Anterior cingulate cortex (tissue), 58 donors: ENCODE data around the gene FAM20A.
"Not testable (repeated sequence)": the region's sequence is repeated elsewhere in the genome, so short reads cannot be mapped to it uniquely, and the experiment has no call there.

Experiments used
- DNase-seq, 58 donors: peaks; one replicate each; lab custom pipeline; 2025; lab: John Stamatoyannopoulos, UW

The FAM20A gene

GRCh38 chr17:68592682-68593641, 8.2 kb downstream of the FAM20A start:
- no peak for DNase-seq

GRCh38 chr17:68592009-68592408, 9.2 kb downstream of the FAM20A start:
- no peak for DNase-seq

- DNase-seq = peak in 1 of 58 donors; percentile 9
Measured at GRCh38 chr17:68591583-68591982, 9.6 kb downstream of the FAM20A start.

- no peak for DNase-seq
Measured at GRCh38 chr17:68589086-68589485, 12.1 kb downstream of the FAM20A start.

- DNase-seq = no peak
Measured at GRCh38 chr17:68588362-68588761, 12.8 kb downstream of the FAM20A start.

- DNase-seq = no peak
Measured at GRCh38 chr17:68587847-68588246, 13.3 kb downstream of the FAM20A start.

- no peak for DNase-seq
Measured at GRCh38 chr17:68587026-68587425, 14.1 kb downstream of the FAM20A start.

GRCh38 chr17:68585643-68586042, 15.5 kb downstream of the FAM20A start:
- DNase-seq = no peak

GRCh38 chr17:68584581-68585303, 16.4 kb downstream of the FAM20A start:
- no peak for DNase-seq

- DNase-seq = not testable (repeated sequence)
Measured at GRCh38 chr17:68582867-68583266, 18.3 kb downstream of the FAM20A start.

- no peak for DNase-seq
Measured at GRCh38 chr17:68581863-68582645, 19.1 kb downstream of the FAM20A start.

GRCh38 chr17:68580236-68580770, 20.9 kb downstream of the FAM20A start:
- DNase-seq = peak in 1 of 58 donors; percentile 10

GRCh38 chr17:68579194-68579927, 21.8 kb downstream of the FAM20A start:
- no peak for DNase-seq

GRCh38 chr17:68578236-68578635, 22.9 kb downstream of the FAM20A start:
- no peak for DNase-seq

GRCh38 chr17:68577497-68577821, 23.7 kb downstream of the FAM20A start:
- no peak for DNase-seq

- DNase-seq = no peak
Measured at GRCh38 chr17:68576811-68577496, 24.2 kb downstream of the FAM20A start.

- no peak for DNase-seq
Measured at GRCh38 chr17:68576137-68576536, 25.0 kb downstream of the FAM20A start.

- no peak for DNase-seq
Measured at GRCh38 chr17:68573338-68573737, 27.8 kb downstream of the FAM20A start.

- no peak for DNase-seq
Measured at GRCh38 chr17:68572138-68572842, 28.9 kb downstream of the FAM20A start.
